DND-41 (cell line): ENCODE results near the gene MGME1.

Source experiments
- ATAC-seq: fragments of 200-7000 bp; cut with Tn5 transposase; 3 replicates; pipeline ENCODE4 v1.9.1; 2021; ENCODE audit warnings: low read depth; ENCODE audit not compliant: insufficient read depth
- DNase-seq: peaks from one replicate; pipeline ENCODE4 v3.0.0-alpha.2; 2020
- H2AFZ ChIP-seq: 2 replicates; pipeline ENCODE4 v1.6.0; 2012; ENCODE audit warnings: low read depth, low read length
- H3K27ac ChIP-seq: 2 replicates; pipeline ENCODE4 v1.5.1; 2012; ENCODE audit warnings: low read length, inconsistent platforms
- H3K27me3 ChIP-seq: fragments of 200-600 bp; sonication (generic); 2 replicates; pipeline ENCODE4 v1.6.0; 2012; ENCODE audit warnings: low read length, mild to moderate bottlenecking, inconsistent platforms; ENCODE audit not compliant: insufficient read depth, poor library complexity
- H3K36me3 ChIP-seq: 2 replicates; pipeline ENCODE4 v1.5.1; 2012; ENCODE audit warnings: low read length, inconsistent platforms; ENCODE audit not compliant: insufficient read depth
- H3K4me1 ChIP-seq: 2 replicates; pipeline ENCODE4 v1.5.1; 2012; ENCODE audit warnings: mild to moderate bottlenecking, low read length; ENCODE audit not compliant: insufficient read depth
- H3K4me2 ChIP-seq: 2 replicates; pipeline ENCODE4 v1.6.0; 2012; ENCODE audit warnings: mild to moderate bottlenecking, moderate library complexity, low read length, inconsistent platforms; ENCODE audit not compliant: insufficient read depth
- H3K4me3 ChIP-seq, 2 experiments: fragments of 200-600 bp in 1 of 2; shearing (Covaris generic) in 1 of 2; 2 replicates each; pipeline ENCODE4 v1.5.1; 2012 to 2016; ENCODE audit warnings: inconsistent platforms in 2 of 2, low read length in 2 of 2, mild to moderate bottlenecking in 2 of 2, low read depth in 1 of 2, moderate library complexity in 1 of 2
- H3K79me2 ChIP-seq: 2 replicates; pipeline ENCODE4 v1.6.0; 2012; ENCODE audit warnings: low read length, inconsistent platforms; ENCODE audit not compliant: insufficient read depth
- H3K9ac ChIP-seq: 2 replicates; pipeline ENCODE4 v1.6.0; 2012; ENCODE audit warnings: low read depth, mild to moderate bottlenecking, inconsistent platforms, low read length, moderate library complexity
- H3K9me3 ChIP-seq: 2 replicates; pipeline ENCODE4 v1.5.1; 2012; ENCODE audit warnings: low read length, moderate library complexity, mild to moderate bottlenecking, inconsistent platforms; ENCODE audit not compliant: insufficient read depth, severe bottlenecking
- H4K20me1 ChIP-seq: 2 replicates; pipeline ENCODE4 v1.6.0; 2012; ENCODE audit warnings: low read length; ENCODE audit not compliant: insufficient read depth
- EZH2 ChIP-seq: IDR thresholded peaks from 3 replicates; pipeline ENCODE4 v1.6.1; 2012; ENCODE audit warnings: borderline replicate concordance, low read depth, mild to moderate bottlenecking, moderate library complexity, low read length, inconsistent platforms; ENCODE audit not compliant: severe bottlenecking
- TF ChIP-seq, protein P1 (sequence below): IDR thresholded peaks from 2 replicates; pipeline ENCODE4 v1.5.1; 2012; ENCODE audit warnings: borderline replicate concordance, low read length, moderate library complexity, mild to moderate bottlenecking; ENCODE audit not compliant: poor library complexity, severe bottlenecking; ENCODE audit errors: extremely low read depth

Gene MGME1

DNA sequence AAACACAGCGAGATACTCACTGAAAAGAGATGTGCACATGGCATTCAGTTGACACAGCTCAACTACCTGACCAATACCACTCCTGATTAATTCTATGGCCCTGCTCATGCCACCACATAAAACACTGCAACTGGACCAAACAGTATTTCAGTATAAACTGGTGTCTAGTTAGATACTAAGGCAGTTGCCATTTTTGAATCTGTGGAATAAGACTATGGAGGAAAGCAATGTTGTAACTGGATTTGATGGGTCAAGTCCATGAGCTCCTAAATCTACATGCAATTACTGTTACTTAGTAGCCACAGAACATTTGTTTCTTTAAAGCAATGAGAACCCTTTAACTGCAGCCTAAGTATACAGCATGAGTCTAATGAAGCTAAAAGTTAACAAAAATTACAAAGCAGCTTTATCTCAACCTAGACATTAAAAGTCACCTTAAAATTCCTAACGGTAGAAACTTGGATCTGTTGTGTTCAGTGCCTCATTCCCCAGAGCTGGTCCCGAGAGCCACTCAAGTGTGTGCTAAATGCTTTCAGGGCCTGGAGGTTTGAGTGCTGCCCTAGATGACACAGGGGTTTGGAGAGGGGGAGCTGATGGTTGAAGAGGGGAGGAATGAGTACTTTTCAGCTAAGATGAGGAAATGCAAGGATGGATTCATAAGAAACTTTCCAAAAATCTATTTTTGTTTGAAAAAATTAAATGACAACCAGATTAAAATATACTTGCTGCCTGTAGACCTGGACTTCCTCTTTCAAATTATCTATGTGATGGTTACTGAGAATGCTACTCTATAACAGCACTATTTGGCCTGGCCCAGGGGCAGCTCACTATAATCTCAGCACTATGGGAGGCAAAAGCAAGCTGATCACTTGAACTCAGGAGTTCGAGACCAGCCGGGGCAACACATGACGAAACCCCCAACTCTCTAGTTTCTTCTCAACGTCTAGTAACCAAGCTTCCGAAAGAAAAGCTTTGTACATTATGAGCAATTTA, 15.8 kb upstream of the MGME1 start:
- no peak for DNase-seq
- H3K79me2 ChIP-seq: peaks cover 91% of the 10 kb centered on the region

DNA sequence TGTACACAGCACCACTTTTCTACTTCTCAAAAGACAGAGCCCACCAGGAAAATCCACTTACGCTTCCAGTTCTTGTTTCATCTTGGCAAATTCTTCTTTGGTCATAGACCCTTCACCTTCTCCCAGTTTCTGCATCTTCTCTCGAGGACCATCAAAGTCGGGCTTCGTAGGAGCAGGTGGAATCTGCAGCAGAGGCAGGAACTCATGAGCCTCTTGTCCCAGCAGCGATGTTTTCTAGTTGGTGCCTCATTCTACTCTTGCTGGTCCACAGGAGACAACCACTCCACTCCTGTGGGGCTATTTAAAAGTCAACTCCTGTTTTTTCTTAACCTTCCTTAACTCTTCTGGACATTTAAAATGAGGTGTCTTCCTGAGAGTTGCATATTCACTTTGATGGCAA, 14.9 kb upstream of the MGME1 start:
- DNase-seq (no peak), ATAC-seq (no peak)
- Histone ChIP-seq H3K79me2 (peaks cover 97% of the 10 kb centered on the region), H3K27ac (no peak overlapping the region), H3K4me1 (peaks cover 11% of the 10 kb centered on the region; the same call in 1 of the 2 replicates), H3K9me3 (no peaks in the 10 kb centered on the region), H3K27me3 (no peaks in the 10 kb centered on the region), H3K4me3 (no peak overlapping the region), H3K9ac (no peak overlapping the region), H2AFZ (no peak overlapping the region), H3K4me2 (no peak overlapping the region), H4K20me1 (peaks cover 88% of the 10 kb centered on the region), H3K36me3 (peaks cover 99% of the 10 kb centered on the region)
- TF ChIP-seq EZH2: no peak
- TF ChIP-seq, protein P1, sequence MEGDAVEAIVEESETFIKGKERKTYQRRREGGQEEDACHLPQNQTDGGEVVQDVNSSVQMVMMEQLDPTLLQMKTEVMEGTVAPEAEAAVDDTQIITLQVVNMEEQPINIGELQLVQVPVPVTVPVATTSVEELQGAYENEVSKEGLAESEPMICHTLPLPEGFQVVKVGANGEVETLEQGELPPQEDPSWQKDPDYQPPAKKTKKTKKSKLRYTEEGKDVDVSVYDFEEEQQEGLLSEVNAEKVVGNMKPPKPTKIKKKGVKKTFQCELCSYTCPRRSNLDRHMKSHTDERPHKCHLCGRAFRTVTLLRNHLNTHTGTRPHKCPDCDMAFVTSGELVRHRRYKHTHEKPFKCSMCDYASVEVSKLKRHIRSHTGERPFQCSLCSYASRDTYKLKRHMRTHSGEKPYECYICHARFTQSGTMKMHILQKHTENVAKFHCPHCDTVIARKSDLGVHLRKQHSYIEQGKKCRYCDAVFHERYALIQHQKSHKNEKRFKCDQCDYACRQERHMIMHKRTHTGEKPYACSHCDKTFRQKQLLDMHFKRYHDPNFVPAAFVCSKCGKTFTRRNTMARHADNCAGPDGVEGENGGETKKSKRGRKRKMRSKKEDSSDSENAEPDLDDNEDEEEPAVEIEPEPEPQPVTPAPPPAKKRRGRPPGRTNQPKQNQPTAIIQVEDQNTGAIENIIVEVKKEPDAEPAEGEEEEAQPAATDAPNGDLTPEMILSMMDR: no peak

More for the DNA sequence above, 15.8 kb upstream of the MGME1 start:
- Histone ChIP-seq H3K36me3 (peaks cover 99% of the 10 kb centered on the region), H3K27me3 (no peaks in the 10 kb centered on the region), H3K27ac (no peak overlapping the region), H3K4me2 (no peak overlapping the region), H3K4me1 (peaks cover 8% of the 10 kb centered on the region; the same call in 1 of the 2 replicates), H3K9me3 (no peaks in the 10 kb centered on the region), H3K9ac (no peak overlapping the region), H2AFZ (no peak overlapping the region), H4K20me1 (peaks cover 83% of the 10 kb centered on the region), H3K4me3 (no peak overlapping the region)
- TF ChIP-seq, protein P1: no peak
- no peak for TF ChIP-seq EZH2
- no peak for ATAC-seq

DNA sequence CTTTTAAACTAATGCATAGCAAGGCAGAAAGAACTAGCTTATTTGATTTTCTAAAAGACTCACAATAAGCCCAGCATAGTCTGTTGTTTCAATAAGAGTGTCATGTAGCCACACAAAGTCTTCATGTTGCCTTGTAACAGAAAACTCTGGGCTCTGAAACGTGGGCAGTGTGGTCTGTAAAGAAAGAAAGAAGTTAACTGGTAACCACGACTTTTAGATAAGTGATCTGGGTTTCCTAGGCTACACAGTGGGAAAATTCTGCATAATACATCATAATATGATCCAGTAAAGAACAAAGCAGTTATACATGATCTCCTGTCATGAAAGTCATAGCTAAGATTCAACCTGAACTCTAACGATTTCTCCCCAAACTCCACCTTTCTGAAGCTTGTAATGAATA, 13.5 kb upstream of the MGME1 start:
- no peak overlapping the region for H2AFZ ChIP-seq
- H3K27ac ChIP-seq: no peak overlapping the region
- TF ChIP-seq, protein P1: no peak
- TF ChIP-seq EZH2: no peak
- H3K9me3 ChIP-seq: no peaks in the 10 kb centered on the region
- peaks cover 98% of the 10 kb centered on the region for H3K36me3 ChIP-seq
- peaks cover 89% of the 10 kb centered on the region for H4K20me1 ChIP-seq
- H3K4me1 ChIP-seq: peaks cover 21% of the 10 kb centered on the region
- H3K79me2 ChIP-seq: peaks cover 98% of the 10 kb centered on the region
- no peak overlapping the region for H3K4me3 ChIP-seq
- no peak for DNase-seq
- ATAC-seq: peak; percentile 25; the same call in 1 of the 3 replicates
- no peaks in the 10 kb centered on the region for H3K27me3 ChIP-seq
- H3K9ac ChIP-seq: no peak overlapping the region
- H3K4me2 ChIP-seq: no peak overlapping the region
